T-cell (primary cell): Measurements from ENCODE around the gene PARP14. TPM values are rescaled to one million over a fixed set of nuclear protein-coding genes. Genes with fewer than 3 reads are reported as not detected.
A peak's percentile ranks its signal among the peaks of the same experiment; 100 is the strongest.

Experiments used
- ATAC-seq, 4 experiments: fragments of 200-7000 bp in 3 of 4; fragments of 150-1000 bp in 1 of 4; cut with Tn5 transposase; replicated peaks in 1 of 4; 1 replicate in 3 of 4; 2 replicates in 1 of 4; pipeline ENCODE4 v1.10.0; 2021; ENCODE audit warnings: moderate library complexity in 3 of 4, mild to moderate bottlenecking in 2 of 4, moderate number of reproducible peaks in 1 of 4
- CTCF ChIA-PET, 2 donors: fragments of 300-600 bp; sonication (Branson Sonifier 250); formaldehyde crosslinking; loops; one replicate each; lab custom pipeline; 2022; ENCODE audit warnings: antibody characterized with exemption in 2 of 2; lab: Charles Lee
- POLR2A ChIA-PET, 2 donors: fragments of 300-600 bp; sonication (Branson Sonifier 250); formaldehyde crosslinking; loops; one replicate each; lab custom pipeline; 2022; ENCODE audit warnings: antibody characterized with exemption in 2 of 2; lab: Charles Lee
- DNase-seq, 35 experiments: peaks; one replicate each; pipeline versions ENCODE4 v3.0.0 to v3.0.0-alpha.2; 2013 to 2023
- H3K27ac ChIP-seq: one replicate; pipeline ENCODE4 v1.5.1; 2013; ENCODE audit warnings: low read length
- H3K27me3 ChIP-seq, 2 experiments: replicated peaks in 1 of 2; 1 replicate in 1 of 2; 2 replicates in 1 of 2; pipeline versions ENCODE4 v1.6.1 to v1.7.0; 2013; ENCODE audit warnings: low read length in 1 of 2, mixed read lengths in 1 of 2; ENCODE audit not compliant: control insufficient read depth in 2 of 2, insufficient read depth in 2 of 2; ENCODE audit errors: extremely low read depth in 1 of 2
- H3K36me3 ChIP-seq, 2 donors: 1 replicate in 1 of 2; 2 replicates in 1 of 2; pipeline versions ENCODE4 v1.6.1 to v1.7.0; 2013; ENCODE audit warnings: low read length in 1 of 2; ENCODE audit not compliant: control insufficient read depth in 2 of 2, insufficient read depth in 1 of 2; ENCODE audit errors: extremely low read depth in 1 of 2
- H3K4me1 ChIP-seq, 2 experiments: 1 replicate in 1 of 2; 2 replicates in 1 of 2; pipeline versions ENCODE4 v1.6.1 to v1.7.0; 2013; ENCODE audit warnings: low read length in 2 of 2, mixed read lengths in 1 of 2; ENCODE audit not compliant: insufficient read depth in 2 of 2, control insufficient read depth in 1 of 2; ENCODE audit errors: extremely low read depth in 1 of 2
- H3K4me3 ChIP-seq, 2 donors: 1 replicate in 1 of 2; 2 replicates in 1 of 2; pipeline versions ENCODE4 v1.5.1 to v1.7.0; 2013; ENCODE audit warnings: mild to moderate bottlenecking in 2 of 2, low read length in 1 of 2, moderate library complexity in 1 of 2; ENCODE audit not compliant: control insufficient read depth in 1 of 2; ENCODE audit errors: extremely low read depth in 1 of 2
- H3K9me3 ChIP-seq: 2 replicates; pipeline ENCODE4 v1.7.0; 2013
- H3K27ac Mint-ChIP-seq, 2 donors: one replicate each; pipeline ENCODE4 v1.8.0; 2020 to 2021; ENCODE audit warnings: mild to moderate bottlenecking in 2 of 2, mixed read lengths in 2 of 2
- H3K27me3 Mint-ChIP-seq, 2 donors: one replicate each; pipeline ENCODE4 v1.8.0; 2021 to 2022; ENCODE audit warnings: mixed read lengths in 2 of 2
- H3K36me3 Mint-ChIP-seq: one replicate; pipeline ENCODE4 v1.8.0; 2021; ENCODE audit warnings: mixed read lengths
- H3K4me1 Mint-ChIP-seq, 3 donors: one replicate each; pipeline ENCODE4 v1.8.0; 2020 to 2022; ENCODE audit warnings: mixed read lengths in 3 of 3, mild to moderate bottlenecking in 1 of 3
- H3K4me3 Mint-ChIP-seq, 3 donors: one replicate each; pipeline ENCODE4 v1.8.0; 2020 to 2022; ENCODE audit warnings: mild to moderate bottlenecking in 3 of 3, mixed read lengths in 3 of 3, moderate library complexity in 3 of 3
- H3K9me3 Mint-ChIP-seq, 3 donors: one replicate each; pipeline ENCODE4 v1.8.0; 2020 to 2022; ENCODE audit warnings: mixed read lengths in 3 of 3
- WGBS: methylation state at CpG from one replicate; pipeline ENCODE4 v1.1.5; 2013; ENCODE audit warnings: missing lambda C conversion rate; ENCODE audit not compliant: insufficient coverage; 5-methylcytosine and 5-hydroxymethylcytosine counted together
- total RNA-seq, 35 experiments: library from RNA in 6 of 35; stranded (reverse) in 6 of 35; fragments of 120-200 nt in 1 of 35; gene quantifications; one replicate each; pipeline versions ENCODE4 v1.2.1 to v1.2.4 and lab custom pipeline; 2013 to 2026

Gene PARP14
- total RNA-seq, 5 donors from 2014 or later (not counting 1 experiment from before 2014, with no cell fraction given): 46.9 to 70.2 (median 47.9) TPM

- no peak overlapping the region for H3K27ac ChIP-seq
- Mint-ChIP-seq H3K27ac (no peak overlapping the region), H3K4me3 (no peak overlapping the region), H3K4me1 (peaks cover 0 to 9% (median 8%) of the 10 kb centered on the region in 3 donors), H3K27me3 (peaks cover 0 to 2% of the 10 kb centered on the region in 2 donors), H3K9me3 (peaks cover 6 to 14% (median 7%) of the 10 kb centered on the region in 3 donors), H3K36me3 (no peaks in the 10 kb centered on the region)
- H3K9me3 ChIP-seq: no peaks in the 10 kb centered on the region
- peaks cover 0 to 5% of the 10 kb centered on the region in 2 experiments for H3K4me1 ChIP-seq
- CTCF ChIA-PET: no interaction called here
- DNase-seq (no peak), ATAC-seq (no peak)
- H3K27me3 ChIP-seq: no peaks in the 10 kb centered on the region
- POLR2A ChIA-PET: interaction anchor here in 1 of 2 donors (0.6 kb wide), 1 partner anchor 25 kb away, joined by 3 read pairs; no protein-coding TSS in a partner anchor
- no peaks in the 10 kb centered on the region for H3K36me3 ChIP-seq
- no peak overlapping the region for H3K4me3 ChIP-seq
- no CpG with 5 or more reads among the region's 2 CpGs for WGBS
Observed at GRCh38 chr3:122662505-122662904, 18.1 kb upstream of the PARP14 start.

- no peaks in the 10 kb centered on the region for H3K36me3 ChIP-seq
- Mint-ChIP-seq H3K36me3 (no peaks in the 10 kb centered on the region), H3K27ac (no peak overlapping the region), H3K9me3 (peaks cover 6 to 13% (median 7%) of the 10 kb centered on the region in 3 donors), H3K4me1 (peaks cover 0 to 15% (median 9%) of the 10 kb centered on the region in 3 donors), H3K27me3 (no peaks in the 10 kb centered on the region), H3K4me3 (no peak overlapping the region)
- CTCF ChIA-PET: no interaction called here
- ATAC-seq (no peak), DNase-seq (no peak)
- H3K27me3 ChIP-seq: peaks cover 0 to 5% of the 10 kb centered on the region in 2 experiments
- peaks cover 0 to 5% of the 10 kb centered on the region in 2 experiments for H3K4me1 ChIP-seq
- H3K27ac ChIP-seq: no peak overlapping the region
- WGBS: no CpG with 5 or more reads among the region's 4 CpGs
- no peak overlapping the region for H3K4me3 ChIP-seq
- H3K9me3 ChIP-seq: no peaks in the 10 kb centered on the region
- POLR2A ChIA-PET: no interaction called here
Observed at GRCh38 chr3:122665226-122665786, 15.3 kb upstream of the PARP14 start.

GRCh38 chr3:122665881-122666280 lies 14.8 kb upstream of the PARP14 start:
- POLR2A ChIA-PET: no interaction called here
- Mint-ChIP-seq H3K4me3 (no peak overlapping the region), H3K36me3 (no peaks in the 10 kb centered on the region), H3K4me1 (peaks cover 0 to 15% (median 9%) of the 10 kb centered on the region in 3 donors), H3K27ac (no peak overlapping the region), H3K9me3 (peaks cover 3 to 7% (median 4%) of the 10 kb centered on the region in 3 donors), H3K27me3 (no peaks in the 10 kb centered on the region)
- no peak for ATAC-seq
- H3K9me3 ChIP-seq: no peaks in the 10 kb centered on the region
- H3K4me3 ChIP-seq: no peak overlapping the region
- no peak overlapping the region for H3K27ac ChIP-seq
- H3K4me1 ChIP-seq: peaks cover 0 to 5% of the 10 kb centered on the region in 2 experiments
- CTCF ChIA-PET: no interaction called here
- DNase-seq: no peak
- peaks cover 0 to 5% of the 10 kb centered on the region in 2 experiments for H3K27me3 ChIP-seq
- H3K36me3 ChIP-seq: no peaks in the 10 kb centered on the region

DNA sequence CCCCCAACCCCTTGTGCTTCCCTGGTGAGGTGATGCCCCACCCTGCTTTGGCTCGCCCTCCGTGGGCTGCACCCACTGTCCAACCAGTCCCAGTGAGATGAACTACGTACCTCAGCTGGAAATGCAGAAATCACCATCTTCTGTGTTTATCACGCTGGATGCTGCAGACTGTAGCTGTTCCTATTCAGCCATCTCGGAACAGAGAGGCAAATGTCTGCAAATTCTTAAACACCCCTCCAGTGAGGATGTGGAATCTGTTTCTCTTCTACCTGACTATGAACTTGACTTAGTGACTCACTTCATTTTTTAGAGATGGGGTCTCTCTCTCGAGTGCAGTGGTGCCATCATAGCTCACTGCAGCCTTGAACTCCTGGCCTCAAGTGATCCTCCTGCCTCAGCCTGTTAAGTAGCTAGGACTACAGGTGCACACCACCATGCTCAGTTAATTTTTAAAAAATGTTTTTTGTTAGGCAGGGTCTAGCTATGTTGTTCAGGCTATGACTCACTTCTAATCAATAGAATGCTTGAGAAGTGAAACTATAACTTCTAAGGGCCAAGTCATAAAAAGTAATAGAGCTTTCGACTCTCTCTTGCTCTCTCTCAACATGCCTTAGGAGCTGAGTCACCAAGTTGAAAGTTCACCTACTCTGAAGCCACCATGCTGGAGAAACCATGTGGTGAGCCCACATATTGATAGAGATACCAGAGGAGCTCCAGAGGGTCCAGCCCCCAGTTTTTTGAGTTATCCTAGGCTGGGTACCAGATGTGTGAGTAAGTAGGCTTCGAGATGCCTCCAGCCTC lies 11.5 kb upstream of the PARP14 start:
- ChIA-PET CTCF (interaction anchor here in 1 of 2 donors (1.2 kb wide), 1 partner anchor 9 kb away, joined by 4 read pairs; no protein-coding TSS in a partner anchor), POLR2A (no interaction called here)
- Mint-ChIP-seq H3K9me3 (no peaks in the 10 kb centered on the region), H3K27ac (no peak overlapping the region), H3K27me3 (no peaks in the 10 kb centered on the region), H3K4me1 (peaks cover 0 to 7% (median 0%) of the 10 kb centered on the region in 3 donors), H3K36me3 (no peaks in the 10 kb centered on the region), H3K4me3 (no peak overlapping the region)
- DNase-seq (no peak), ATAC-seq (no peak)
- Histone ChIP-seq H3K36me3 (no peaks in the 10 kb centered on the region), H3K4me1 (no peaks in the 10 kb centered on the region), H3K9me3 (no peaks in the 10 kb centered on the region), H3K27me3 (peaks cover 0 to 5% of the 10 kb centered on the region in 2 experiments), H3K27ac (no peak overlapping the region), H3K4me3 (no peak overlapping the region)
- 69% methylated on average over 2 of the region's 8 CpGs for WGBS

DNA sequence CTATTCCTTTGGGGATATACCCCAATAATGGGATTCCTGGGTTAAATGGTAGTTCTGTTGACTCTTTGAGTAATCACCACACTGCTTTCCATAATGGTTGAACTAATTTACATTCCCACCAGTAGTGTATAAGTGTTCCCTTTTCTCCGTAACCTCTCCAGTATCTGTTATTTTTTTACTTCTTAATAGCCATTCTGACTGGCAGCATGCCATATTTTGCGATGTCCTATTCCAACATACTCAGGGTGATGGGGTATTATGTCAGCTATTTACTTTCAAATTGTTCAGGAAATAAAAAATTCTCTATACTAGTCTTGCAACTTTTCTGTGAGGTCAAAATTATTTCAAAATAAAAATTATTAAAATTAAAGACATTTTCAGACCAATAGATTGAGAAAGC lies 9.1 kb upstream of the PARP14 start:
- H3K4me3 Mint-ChIP-seq: no peak overlapping the region
- H3K27ac Mint-ChIP-seq: no peak overlapping the region
- H3K27me3 Mint-ChIP-seq: no peaks in the 10 kb centered on the region
- peaks cover 0 to 7% (median 0%) of the 10 kb centered on the region in 3 donors for H3K4me1 Mint-ChIP-seq
- WGBS: no CpG with 5 or more reads among the region's 2 CpGs
- no peaks in the 10 kb centered on the region for H3K36me3 ChIP-seq
- DNase-seq (no peak), ATAC-seq (no peak)
- no peaks in the 10 kb centered on the region for H3K4me1 ChIP-seq
- H3K9me3 Mint-ChIP-seq: no peaks in the 10 kb centered on the region
- no peaks in the 10 kb centered on the region for H3K9me3 ChIP-seq
- CTCF ChIA-PET: interaction anchor here in 1 of 2 donors (0.6 kb wide), 1 partner anchor 891 kb away, joined by 3 read pairs; no protein-coding TSS in a partner anchor
- no peaks in the 10 kb centered on the region for H3K36me3 Mint-ChIP-seq
- H3K27me3 ChIP-seq: peaks cover 0 to 5% of the 10 kb centered on the region in 2 experiments
- H3K4me3 ChIP-seq: no peak overlapping the region
- H3K27ac ChIP-seq: no peak overlapping the region
- POLR2A ChIA-PET: no interaction called here

DNA sequence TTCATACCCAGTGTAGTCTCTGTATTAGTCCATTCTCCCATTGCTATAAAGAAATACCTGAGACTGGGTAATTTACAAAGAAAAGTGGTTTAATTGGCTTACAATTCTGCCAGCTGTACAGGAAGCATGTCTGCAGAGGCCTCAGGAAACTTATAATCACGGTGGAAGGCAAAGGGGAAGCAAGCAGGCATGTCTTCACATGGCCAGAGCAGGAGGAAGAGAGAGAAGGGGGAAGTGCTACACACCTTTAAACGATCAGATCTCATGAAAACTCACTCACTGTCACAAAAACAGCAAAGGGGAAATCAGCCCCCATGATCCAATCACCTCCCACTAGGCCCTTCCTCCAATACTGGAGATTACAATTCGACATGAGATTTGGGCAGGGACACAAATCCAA lies 6.3 kb upstream of the PARP14 start:
- DNase-seq (no peak), ATAC-seq (no peak)
- Mint-ChIP-seq H3K36me3 (no peaks in the 10 kb centered on the region), H3K9me3 (no peaks in the 10 kb centered on the region), H3K27ac (peak overlapping the region in 1 of 2 donors; percentile 46), H3K4me3 (no peak overlapping the region), H3K27me3 (no peaks in the 10 kb centered on the region), H3K4me1 (peaks cover 10 to 14% (median 13%) of the 10 kb centered on the region in 3 donors)
- H3K4me3 ChIP-seq: no peak overlapping the region
- ChIA-PET POLR2A (no interaction called here), CTCF (no interaction called here)
- no peak overlapping the region for H3K27ac ChIP-seq
- H3K9me3 ChIP-seq: no peaks in the 10 kb centered on the region
- H3K27me3 ChIP-seq: no peaks in the 10 kb centered on the region
- WGBS: 100% methylated on average over 1 of the region's 3 CpGs
- peaks cover 2 to 5% of the 10 kb centered on the region in 2 experiments for H3K4me1 ChIP-seq
- no peaks in the 10 kb centered on the region for H3K36me3 ChIP-seq
